ENCODE measurements around the gene B3GALNT1.

GRCh38 chr3:161066930-161067329, 38.2 kb downstream of the B3GALNT1 start:
- TF ChIP-seq, protein P1, sequence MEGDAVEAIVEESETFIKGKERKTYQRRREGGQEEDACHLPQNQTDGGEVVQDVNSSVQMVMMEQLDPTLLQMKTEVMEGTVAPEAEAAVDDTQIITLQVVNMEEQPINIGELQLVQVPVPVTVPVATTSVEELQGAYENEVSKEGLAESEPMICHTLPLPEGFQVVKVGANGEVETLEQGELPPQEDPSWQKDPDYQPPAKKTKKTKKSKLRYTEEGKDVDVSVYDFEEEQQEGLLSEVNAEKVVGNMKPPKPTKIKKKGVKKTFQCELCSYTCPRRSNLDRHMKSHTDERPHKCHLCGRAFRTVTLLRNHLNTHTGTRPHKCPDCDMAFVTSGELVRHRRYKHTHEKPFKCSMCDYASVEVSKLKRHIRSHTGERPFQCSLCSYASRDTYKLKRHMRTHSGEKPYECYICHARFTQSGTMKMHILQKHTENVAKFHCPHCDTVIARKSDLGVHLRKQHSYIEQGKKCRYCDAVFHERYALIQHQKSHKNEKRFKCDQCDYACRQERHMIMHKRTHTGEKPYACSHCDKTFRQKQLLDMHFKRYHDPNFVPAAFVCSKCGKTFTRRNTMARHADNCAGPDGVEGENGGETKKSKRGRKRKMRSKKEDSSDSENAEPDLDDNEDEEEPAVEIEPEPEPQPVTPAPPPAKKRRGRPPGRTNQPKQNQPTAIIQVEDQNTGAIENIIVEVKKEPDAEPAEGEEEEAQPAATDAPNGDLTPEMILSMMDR (IDR thresholded peaks at IDR 0.05) = no peak
- TF ChIP-seq POLR2A (IDR thresholded peaks at IDR 0.05) = no peak

All from gastroesophageal sphincter (tissue), 3 donors.